Common myeloid progenitor, CD34-positive (primary cell): Measurements from ENCODE around the gene RANBP3.

Experiments used
- CTCF ChIA-PET: fragments of 350-600 bp; sonication (Branson Sonifier 250); formaldehyde crosslinking; loops from one replicate; lab custom pipeline; 2021; ENCODE audit warnings: antibody characterized with exemption; lab: Charles Lee
- POLR2A ChIA-PET: fragments of 350-600 bp; sonication (Branson Sonifier 250); formaldehyde crosslinking; loops from one replicate; lab custom pipeline; 2021; ENCODE audit warnings: antibody characterized with exemption; lab: Charles Lee
- DNase-seq, 3 donors: peaks; one replicate each; pipeline versions ENCODE4 v3.0.0 to v3.0.0-alpha.2; 2013
- H3K27ac ChIP-seq, 2 experiments: 1 replicate in 1 of 2; 2 replicates in 1 of 2; pipeline ENCODE4 v1.7.0; 2013; ENCODE audit warnings: inconsistent platforms in 2 of 2, low read length in 2 of 2, mild to moderate bottlenecking in 2 of 2, low read depth in 1 of 2, moderate library complexity in 1 of 2; ENCODE audit not compliant: severe bottlenecking in 2 of 2, insufficient read depth in 1 of 2, poor library complexity in 1 of 2
- H3K27me3 ChIP-seq, 5 experiments: replicated peaks in 2 of 5; 1 replicate in 3 of 5; 2 replicates in 2 of 5; pipeline versions ENCODE4 v1.6.1 to v1.7.0; 2013; ENCODE audit warnings: low read length in 4 of 5, mild to moderate bottlenecking in 2 of 5, moderate library complexity in 2 of 5, inconsistent platforms in 1 of 5; ENCODE audit not compliant: insufficient read depth in 5 of 5, control insufficient read depth in 4 of 5
- H3K36me3 ChIP-seq, 4 experiments: 1 replicate in 2 of 4; 2 replicates in 2 of 4; pipeline versions ENCODE4 v1.6.1 to v1.7.0; 2013; ENCODE audit warnings: low read length in 3 of 4, control low read depth in 1 of 4, mild to moderate bottlenecking in 1 of 4; ENCODE audit not compliant: control insufficient read depth in 4 of 4, insufficient read depth in 4 of 4
- H3K4me1 ChIP-seq, 4 experiments: 1 replicate in 3 of 4; 2 replicates in 1 of 4; pipeline versions ENCODE4 v1.6.1 to v1.7.1; 2013; ENCODE audit warnings: low read length in 3 of 4, mild to moderate bottlenecking in 3 of 4, control low read depth in 1 of 4, inconsistent platforms in 1 of 4, moderate library complexity in 1 of 4; ENCODE audit not compliant: control insufficient read depth in 4 of 4, insufficient read depth in 4 of 4; ENCODE audit errors: control extremely low read depth in 1 of 4
- H3K4me3 ChIP-seq, 7 experiments: 1 replicate in 4 of 7; 2 replicates in 3 of 7; pipeline versions ENCODE4 v1.5.1 to v1.7.0; 2013; ENCODE audit warnings: mild to moderate bottlenecking in 7 of 7, low read length in 6 of 7, moderate library complexity in 6 of 7, inconsistent platforms in 2 of 7, low read depth in 2 of 7, control low read depth in 1 of 7; ENCODE audit not compliant: insufficient read depth in 4 of 7, control insufficient read depth in 1 of 7; ENCODE audit errors: extremely low read depth in 1 of 7
- H3K9me3 ChIP-seq, 5 experiments: 1 replicate in 4 of 5; 2 replicates in 1 of 5; pipeline versions ENCODE4 v1.6.1 to v1.7.1; 2013; ENCODE audit warnings: low read length in 4 of 5, mild to moderate bottlenecking in 2 of 5, inconsistent platforms in 1 of 5, low read depth in 1 of 5, moderate library complexity in 1 of 5; ENCODE audit not compliant: control insufficient read depth in 4 of 5, insufficient read depth in 2 of 5; ENCODE audit errors: control extremely low read depth in 1 of 5
- WGBS: methylation state at CpG from one replicate; pipeline ENCODE4 v1.1.5; 2013; ENCODE audit not compliant: insufficient coverage; 5-methylcytosine and 5-hydroxymethylcytosine counted together

RANBP3 gene

GRCh38 chr19:5993201-5993600 is 15.3 kb upstream of the RANBP3 start:
- Histone ChIP-seq H3K4me1 (peaks cover 0 to 15% (median 6%) of the 10 kb centered on the region in 4 experiments), H3K4me3 (no peak overlapping the region), H3K27me3 (no peaks in the 10 kb centered on the region), H3K36me3 (peaks cover 0 to 38% (median 18%) of the 10 kb centered on the region in 4 experiments), H3K9me3 (no peaks in the 10 kb centered on the region), H3K27ac (no peak overlapping the region)
- 79% methylated on average over 11 of the region's 13 CpGs for WGBS
- no peak for DNase-seq
- POLR2A ChIA-PET, result no interaction called here
- CTCF ChIA-PET, result interaction anchor here (0.8 to 2.3 kb wide), 4 partner anchors 8 to 30 kb away, joined by 3 to 7 read pairs (median 4); no protein-coding TSS in a partner anchor

GRCh38 chr19:5992756-5993155 is 14.8 kb upstream of the RANBP3 start:
- Histone ChIP-seq H3K9me3 (no peaks in the 10 kb centered on the region), H3K36me3 (peaks cover 0 to 37% (median 18%) of the 10 kb centered on the region in 4 experiments), H3K4me3 (no peak overlapping the region), H3K27me3 (no peaks in the 10 kb centered on the region), H3K4me1 (peaks cover 0 to 16% (median 7%) of the 10 kb centered on the region in 4 experiments), H3K27ac (no peak overlapping the region)
- CTCF ChIA-PET, result interaction anchor here (0.8 to 2.3 kb wide), 3 partner anchors 8 to 30 kb away, joined by 3 to 7 read pairs (median 4); no protein-coding TSS in a partner anchor
- DNase-seq, result no peak
- 86% methylated on average over 10 of the region's 11 CpGs for WGBS
- POLR2A ChIA-PET, result no interaction called here

GRCh38 chr19:5991244-5991838 is 13.4 kb upstream of the RANBP3 start:
- no peaks in the 10 kb centered on the region for H3K27me3 ChIP-seq
- H3K27ac ChIP-seq, result no peak overlapping the region
- WGBS, result 100% methylated on average over 3 of the region's 8 CpGs
- H3K4me3 ChIP-seq, result no peak overlapping the region
- H3K4me1 ChIP-seq, result peaks cover 0 to 20% (median 12%) of the 10 kb centered on the region in 4 experiments
- no peak for DNase-seq
- peaks cover 0 to 26% (median 12%) of the 10 kb centered on the region in 4 experiments for H3K36me3 ChIP-seq
- H3K9me3 ChIP-seq, result no peaks in the 10 kb centered on the region
- ChIA-PET POLR2A (no interaction called here), CTCF (no interaction called here)

GRCh38 chr19:5990289-5990797 is 12.4 kb upstream of the RANBP3 start:
- Histone ChIP-seq H3K36me3 (peaks cover 0 to 16% (median 8%) of the 10 kb centered on the region in 4 experiments), H3K27me3 (no peaks in the 10 kb centered on the region), H3K9me3 (no peaks in the 10 kb centered on the region), H3K4me1 (peaks cover 0 to 20% (median 12%) of the 10 kb centered on the region in 4 experiments), H3K4me3 (peak overlapping the region in 1 of 7 experiments; percentile 50), H3K27ac (no peak overlapping the region)
- POLR2A ChIA-PET, result interaction anchor here (1.5 kb wide), 1 partner anchor 22 kb away, joined by 4 read pairs; no protein-coding TSS in a partner anchor
- WGBS, result 76% methylated on average over 7 of the region's 17 CpGs
- CTCF ChIA-PET, result interaction anchor here (1.0 to 3.4 kb wide), 5 partner anchors 11 to 186 kb away, joined by 3 to 17 read pairs (median 6); no protein-coding TSS in a partner anchor
- DNase-seq, result peak in 1 of 3 donors; percentile 42

- H3K4me1 ChIP-seq, result peaks cover 0 to 22% (median 16%) of the 10 kb centered on the region in 4 experiments
- POLR2A ChIA-PET, result interaction anchor here (1.0 to 1.5 kb wide), 2 partner anchors 10 to 21 kb away, joined by 3 to 4 read pairs; no protein-coding TSS in a partner anchor
- CTCF ChIA-PET, result interaction anchor here (0.9 to 3.4 kb wide), 6 partner anchors 9 to 186 kb away, joined by 3 to 17 read pairs (median 6); no protein-coding TSS in a partner anchor
- no peak for DNase-seq
- H3K27ac ChIP-seq, result no peak overlapping the region
- H3K4me3 ChIP-seq, result no peak overlapping the region
- H3K36me3 ChIP-seq, result peaks cover 0 to 12% (median 7%) of the 10 kb centered on the region in 4 experiments
- 91% methylated on average over 6 of the region's 8 CpGs for WGBS
- no peaks in the 10 kb centered on the region for H3K9me3 ChIP-seq
- H3K27me3 ChIP-seq, result no peaks in the 10 kb centered on the region
Observed at GRCh38 chr19:5989388-5990074, 11.6 kb upstream of the RANBP3 start.

- WGBS, result 93% methylated on average over 2 of the region's 8 CpGs
- peaks cover 0 to 11% (median 7%) of the 10 kb centered on the region in 4 experiments for H3K36me3 ChIP-seq
- H3K9me3 ChIP-seq, result no peaks in the 10 kb centered on the region
- no peak for DNase-seq
- no peak overlapping the region for H3K4me3 ChIP-seq
- peaks cover 0 to 17% (median 16%) of the 10 kb centered on the region in 4 experiments for H3K4me1 ChIP-seq
- H3K27me3 ChIP-seq, result no peaks in the 10 kb centered on the region
- ChIA-PET CTCF (interaction anchor here (0.7 to 3.4 kb wide), 8 partner anchors 9 to 33 kb away, joined by 3 to 17 read pairs (median 6); partner anchors contain the start of gene RANBP3), POLR2A (interaction anchor here (1.0 to 1.2 kb wide), 2 partner anchors 9 to 13 kb away, joined by 3 read pairs; no protein-coding TSS in a partner anchor)
- H3K27ac ChIP-seq, result no peak overlapping the region
Observed at GRCh38 chr19:5988517-5989387, 10.8 kb upstream of the RANBP3 start.
